HT-29 (cell line): Measurements from ENCODE around the gene CORO2A. TPM values are rescaled to one million over a fixed set of nuclear protein-coding genes. Genes with fewer than 3 reads are reported as not detected.
A peak's percentile ranks its signal among the peaks of the same experiment; 100 is the strongest.
"Not testable (repeated sequence)": the region's sequence is repeated elsewhere in the genome, so short reads cannot be mapped to it uniquely, and the experiment has no call there.

Experiments used
- DNase-seq: peaks from one replicate; pipeline ENCODE4 v3.0.0-alpha.2; 2015; ENCODE audit warnings: low spot score
- total RNA-seq: library from RNA; depleted of rRNA; stranded (reverse); fragments of >200 nt; shearing (Covaris generic); gene quantifications from 2 replicates; pipeline ENCODE4 v1.2.3, GENCODE V29; 2014

CORO2A gene
- total RNA-seq, 1 experiment from 2014 or later = 23.6 TPM

- DNase-seq = peak; percentile 41
Observed at GRCh38 chr9:98191671-98192502, 550 bp downstream of the CORO2A start.

- no peak for DNase-seq
Observed at GRCh38 chr9:98191181-98191608, 1.2 kb downstream of the CORO2A start.

- DNase-seq = no peak
Observed at GRCh38 chr9:98190757-98191105, 1.7 kb downstream of the CORO2A start.

DNA sequence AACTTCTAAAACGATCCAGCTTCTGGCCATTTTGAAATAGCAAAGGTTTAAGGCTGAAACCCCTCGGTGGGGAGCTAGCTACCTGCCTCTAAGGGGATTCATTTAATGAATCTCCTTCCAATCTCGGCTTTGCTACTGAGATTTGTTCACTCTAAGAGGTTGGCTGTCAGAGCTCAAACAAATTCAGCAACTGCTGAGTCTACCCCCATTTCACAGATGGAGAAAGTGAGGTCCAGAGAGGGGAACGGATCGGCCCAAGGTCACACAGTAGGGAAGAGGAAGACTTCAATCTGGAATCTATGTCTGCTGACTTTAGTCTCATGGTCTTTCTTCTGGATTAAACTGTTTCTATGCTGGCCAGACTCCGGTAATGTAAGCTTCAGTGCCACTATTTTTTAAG lies 3.0 kb downstream of the CORO2A start:
- no peak for DNase-seq

GRCh38 chr9:98187926-98188325 lies 4.5 kb downstream of the CORO2A start:
- DNase-seq = no peak

DNA sequence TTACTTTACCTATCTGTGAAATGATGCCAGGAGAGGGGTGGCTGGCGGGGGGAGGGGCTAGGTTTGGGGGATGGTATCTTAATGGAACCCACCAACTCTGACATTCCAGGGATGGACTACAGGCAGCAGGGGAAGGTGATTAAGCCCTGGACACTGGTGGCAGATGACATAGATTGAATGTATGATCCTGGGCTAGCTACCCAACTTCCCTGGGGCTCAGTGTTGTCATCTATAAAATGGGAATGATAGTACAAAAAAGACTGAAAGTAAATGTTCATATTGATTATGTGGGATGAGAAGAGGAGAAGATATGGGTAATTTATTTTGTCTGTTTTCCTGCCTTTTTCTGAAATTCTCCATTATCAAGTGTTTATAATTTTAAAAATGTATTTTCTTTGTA lies 6.2 kb downstream of the CORO2A start:
- no peak for DNase-seq

DNA sequence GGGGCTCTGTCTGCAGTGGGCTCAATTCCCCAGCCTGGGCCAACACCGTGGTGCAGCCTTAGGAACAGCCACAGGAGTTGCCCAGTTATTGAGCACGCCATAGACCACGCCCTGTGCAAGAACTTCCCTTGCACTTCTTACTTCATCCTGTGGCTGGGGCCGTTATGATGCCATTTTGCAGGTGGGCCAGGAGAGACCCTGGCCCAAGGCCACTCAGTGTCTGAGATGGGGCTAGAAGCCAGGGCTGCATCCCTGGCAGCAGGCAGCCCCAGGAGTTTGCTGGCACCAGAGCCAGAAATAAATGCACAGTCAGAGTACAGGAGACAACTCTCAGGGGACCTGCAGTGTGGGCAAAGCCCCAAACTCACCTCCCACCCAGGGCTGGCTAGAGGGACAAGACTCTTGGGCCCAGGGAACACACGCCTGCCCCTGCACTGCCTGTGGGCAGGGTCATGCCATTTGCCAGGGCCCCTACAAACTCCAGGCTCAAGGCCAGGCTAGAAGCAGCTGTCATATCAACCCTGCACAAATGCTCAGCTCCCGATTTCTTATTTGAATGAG lies 6.7 kb downstream of the CORO2A start:
- no peak for DNase-seq

DNA sequence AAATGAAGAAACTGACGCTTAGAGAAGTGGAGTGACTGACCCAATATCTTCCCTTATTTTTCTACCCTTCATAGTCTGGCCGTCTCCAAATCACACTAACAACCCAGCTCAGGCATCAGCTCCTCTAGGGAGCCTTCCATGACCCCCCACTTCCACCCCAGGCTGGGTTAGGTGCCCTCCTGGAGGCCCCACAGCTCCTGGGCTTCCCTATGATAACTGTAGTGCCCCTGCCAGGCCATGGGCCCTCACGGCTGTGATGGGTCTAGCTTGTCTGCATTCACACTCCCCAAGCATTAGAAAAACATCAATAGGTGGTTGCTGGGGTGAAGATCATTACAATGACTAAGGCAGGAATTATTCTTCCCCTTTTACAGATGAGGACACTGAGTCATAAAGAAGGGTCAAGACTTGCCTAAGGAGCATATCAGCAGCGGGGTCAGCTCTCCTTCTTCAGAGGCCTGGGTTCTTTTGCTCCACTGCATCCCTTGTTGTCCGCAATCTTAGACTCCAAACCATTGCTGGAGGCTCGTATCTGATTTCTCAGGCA lies 7.3 kb downstream of the CORO2A start:
- DNase-seq = no peak

GRCh38 chr9:98184326-98184725 lies 8.1 kb downstream of the CORO2A start:
- no peak for DNase-seq

GRCh38 chr9:98182889-98183599 lies 9.4 kb downstream of the CORO2A start:
- no peak for DNase-seq

DNA sequence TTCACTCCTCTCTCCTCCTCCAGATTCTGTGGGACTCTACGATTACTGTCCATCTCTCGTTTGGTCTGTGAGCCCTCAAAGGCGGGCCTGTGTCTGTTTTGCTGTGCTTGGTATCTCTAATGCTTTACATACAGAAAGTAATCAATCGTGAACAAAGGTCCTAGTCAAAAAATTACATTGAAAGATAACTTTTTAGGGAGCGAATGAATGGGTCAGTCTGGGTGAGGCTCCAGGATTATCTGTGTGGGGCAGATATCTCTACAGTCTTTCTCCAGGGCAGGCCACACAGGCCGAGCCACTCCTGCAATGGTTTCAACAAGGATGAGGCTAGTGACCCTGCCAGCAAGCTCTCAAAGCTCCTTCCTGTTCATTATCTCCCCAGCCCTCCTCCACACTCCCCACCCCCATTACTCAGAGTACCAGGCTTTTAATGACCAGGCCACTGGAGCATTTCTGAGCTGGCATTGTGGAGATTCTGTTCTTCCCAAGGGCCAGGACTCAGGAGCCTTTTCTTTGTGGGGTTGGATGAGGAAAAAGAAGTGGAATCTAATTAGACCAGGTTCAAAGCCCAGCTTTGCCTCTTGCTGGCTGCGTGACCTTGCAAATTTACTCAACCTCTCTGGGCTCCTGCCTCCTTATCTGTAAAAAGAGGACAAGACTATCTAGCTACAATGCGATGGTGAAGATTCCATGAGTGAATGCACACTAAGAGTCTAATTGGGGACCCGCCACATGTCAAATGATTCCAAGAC lies 10.2 kb downstream of the CORO2A start:
- no peak for DNase-seq

DNA sequence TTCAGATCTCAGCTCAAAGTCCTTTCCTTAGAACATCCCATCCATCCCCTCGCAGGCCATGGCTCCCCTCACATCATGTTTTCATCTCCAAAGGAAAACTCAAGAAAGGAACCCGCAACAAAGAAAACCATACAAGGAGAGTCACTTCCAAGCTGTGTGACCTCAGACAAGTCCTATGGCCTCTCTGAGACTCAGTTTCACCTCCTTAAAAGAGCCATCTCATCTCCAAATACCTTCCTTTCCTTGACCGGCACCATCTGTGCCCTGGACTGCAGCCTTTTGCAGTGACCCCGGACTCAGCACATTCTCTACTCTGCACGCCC lies 10.7 kb downstream of the CORO2A start:
- no peak for DNase-seq

DNA sequence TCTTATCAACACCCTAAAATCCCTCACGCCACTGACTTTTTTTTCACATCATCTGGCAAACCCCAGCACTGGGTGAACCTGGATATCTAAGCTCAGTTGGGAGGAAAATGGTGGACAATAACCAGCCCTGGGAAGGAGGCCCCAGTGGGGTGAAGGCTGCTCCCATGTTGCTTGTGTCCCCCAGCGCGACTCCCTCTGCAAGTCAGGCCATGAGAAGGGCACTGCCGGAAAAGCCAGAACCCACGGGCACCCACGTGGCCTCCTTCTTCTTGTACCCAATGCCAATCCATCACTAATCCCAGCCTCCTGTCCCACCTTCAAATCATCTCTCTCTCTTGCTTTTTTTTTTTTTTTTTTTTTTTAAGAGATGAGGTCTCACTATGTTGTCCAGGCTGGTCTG lies 11.4 kb downstream of the CORO2A start:
- no peak for DNase-seq

DNA sequence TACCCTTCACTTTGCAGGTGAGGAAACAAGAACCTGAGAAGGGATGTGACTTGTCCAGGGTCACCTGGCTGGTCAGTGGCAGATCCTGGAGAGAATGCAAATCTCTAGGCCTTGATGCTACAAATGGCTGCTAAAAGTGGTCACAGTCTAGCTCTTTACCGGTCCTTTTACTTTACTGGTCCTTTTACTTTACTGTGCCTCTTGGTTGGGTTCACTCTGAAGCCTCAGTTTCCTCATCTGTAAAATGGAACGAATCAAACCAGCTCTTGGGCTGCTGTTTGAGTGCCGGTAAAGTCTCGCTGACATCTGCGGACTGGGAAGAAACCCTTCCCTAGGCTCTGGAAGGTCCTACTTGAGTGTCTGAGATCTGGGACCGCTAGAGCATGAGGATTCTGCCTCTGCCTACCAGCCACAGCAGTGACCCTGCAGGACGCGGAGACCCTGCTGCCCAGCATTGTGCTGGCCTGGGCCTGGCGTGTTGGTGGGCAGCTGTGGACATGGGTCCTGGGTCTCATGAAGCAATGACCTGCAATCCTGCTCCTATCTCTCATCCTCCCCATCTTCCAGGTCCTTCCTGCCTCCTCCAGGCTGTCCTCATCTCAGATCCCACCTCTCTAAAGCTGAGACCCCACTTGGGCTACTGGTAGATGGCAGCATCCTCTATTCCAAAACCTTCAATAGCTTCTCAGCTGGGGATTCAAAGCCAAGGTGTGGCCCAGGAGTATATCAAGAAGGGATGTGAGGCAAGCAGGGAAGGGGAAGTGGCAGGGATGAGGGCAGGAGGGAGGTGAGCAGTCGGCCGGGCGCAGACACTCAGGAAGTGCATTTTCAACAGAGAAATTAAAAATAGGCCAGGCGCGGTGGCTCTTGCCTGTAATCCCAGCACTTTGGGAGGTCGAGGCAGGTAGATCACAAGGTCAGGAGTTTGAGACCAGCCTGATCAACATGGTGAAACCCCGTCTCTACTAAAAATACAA lies 13.3 kb downstream of the CORO2A start:
- no peak for DNase-seq

- DNase-seq = no peak
Observed at GRCh38 chr9:98176391-98177259, 15.8 kb downstream of the CORO2A start.

GRCh38 chr9:98175762-98176161 lies 16.7 kb downstream of the CORO2A start:
- no peak for DNase-seq

GRCh38 chr9:98175028-98175569 lies 17.3 kb downstream of the CORO2A start:
- no peak for DNase-seq

DNA sequence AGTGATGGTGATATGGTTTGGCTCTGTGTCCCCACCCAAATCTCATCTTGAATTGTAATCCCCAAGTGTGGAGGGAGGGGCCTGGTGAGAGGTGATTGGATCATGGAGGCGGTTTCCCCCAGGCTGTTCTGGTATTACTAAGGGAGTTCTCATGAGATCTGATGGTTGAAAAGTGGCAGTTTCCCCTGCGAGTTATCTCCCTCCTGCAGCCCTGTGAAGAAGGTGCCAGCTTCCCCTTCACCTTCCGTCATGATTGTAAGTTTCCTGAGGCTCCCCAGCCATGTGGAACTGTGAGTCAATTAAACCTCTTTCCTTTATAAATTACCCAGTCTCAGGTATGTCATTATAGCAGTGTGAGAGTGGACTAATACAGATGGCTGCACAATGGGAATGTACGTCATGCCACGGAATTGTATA lies 17.9 kb downstream of the CORO2A start:
- DNase-seq = not testable (repeated sequence)

DNA sequence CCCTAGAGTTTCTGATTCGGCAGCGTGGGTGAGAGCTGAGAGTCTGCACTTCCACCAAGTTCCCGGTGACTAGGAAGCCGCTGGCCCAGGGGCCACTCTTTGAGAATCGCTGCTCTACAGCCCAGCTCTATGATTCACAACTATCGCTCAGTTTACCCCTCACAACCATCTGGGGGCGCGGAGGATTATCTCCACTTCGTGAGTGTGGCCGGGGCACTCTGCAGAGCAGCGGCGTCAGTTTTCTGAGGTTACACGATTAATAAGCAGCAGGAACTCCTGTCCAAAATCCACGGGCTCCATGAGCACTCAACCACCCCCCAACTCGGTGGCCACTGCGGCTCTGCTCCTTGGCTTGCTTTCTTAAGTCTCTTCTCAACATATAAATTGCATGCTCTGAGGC lies 19.3 kb downstream of the CORO2A start:
- DNase-seq = no peak
